HG03064 (cell line): Measurements from ENCODE around the gene CTSS.
A peak's percentile ranks its signal among the peaks of the same experiment; 100 is the strongest.
"Not testable (repeated sequence)": the region's sequence is repeated elsewhere in the genome, so short reads cannot be mapped to it uniquely, and the experiment has no call there.

ENCODE experiments used
- ATAC-seq: cut with Tn5 transposase; IDR thresholded peaks from one replicate; pipeline ENCODE4 v1.9.1; 2021; ENCODE audit warnings: low read depth; ENCODE audit not compliant: unreplicated experiment

Gene CTSS

DNA sequence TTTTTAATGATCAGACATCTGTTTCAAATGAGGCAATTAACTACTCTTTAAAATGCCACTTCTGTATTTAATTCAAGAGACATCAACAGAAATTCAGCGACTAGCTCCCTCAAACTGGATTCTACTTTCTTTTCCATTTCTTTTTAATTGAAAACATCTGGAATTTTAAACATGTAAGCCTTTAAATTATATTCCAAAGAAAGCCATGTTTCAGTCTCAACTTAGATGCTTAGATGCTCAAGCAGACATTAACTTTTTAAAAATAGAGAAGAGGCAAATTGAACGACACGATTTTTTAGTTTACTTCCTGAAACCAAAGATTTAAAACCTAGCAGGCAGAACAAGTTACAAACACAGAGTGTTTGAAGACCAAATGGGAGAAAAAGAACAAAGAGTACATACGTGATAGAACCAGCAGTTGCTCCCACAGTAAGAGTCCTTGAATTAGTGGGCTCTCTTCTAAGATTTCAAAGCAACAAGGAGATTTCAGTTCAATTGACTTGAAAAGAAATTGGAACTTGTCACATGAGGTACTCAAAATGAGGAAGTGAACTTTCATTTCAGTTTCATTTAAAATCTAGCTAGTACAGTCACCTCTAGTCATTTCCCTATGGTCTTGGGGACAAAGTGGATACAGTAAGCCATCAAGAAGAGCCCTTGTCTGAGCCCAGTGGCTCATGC, at the start of gene CTSS:
TSS of gene CTSS (minus strand) at position 483 of the 681 bp plus-strand sequence. CDS start 1,015 bp downstream, outside the sequence.
- ATAC-seq, result peak; percentile 70

DNA sequence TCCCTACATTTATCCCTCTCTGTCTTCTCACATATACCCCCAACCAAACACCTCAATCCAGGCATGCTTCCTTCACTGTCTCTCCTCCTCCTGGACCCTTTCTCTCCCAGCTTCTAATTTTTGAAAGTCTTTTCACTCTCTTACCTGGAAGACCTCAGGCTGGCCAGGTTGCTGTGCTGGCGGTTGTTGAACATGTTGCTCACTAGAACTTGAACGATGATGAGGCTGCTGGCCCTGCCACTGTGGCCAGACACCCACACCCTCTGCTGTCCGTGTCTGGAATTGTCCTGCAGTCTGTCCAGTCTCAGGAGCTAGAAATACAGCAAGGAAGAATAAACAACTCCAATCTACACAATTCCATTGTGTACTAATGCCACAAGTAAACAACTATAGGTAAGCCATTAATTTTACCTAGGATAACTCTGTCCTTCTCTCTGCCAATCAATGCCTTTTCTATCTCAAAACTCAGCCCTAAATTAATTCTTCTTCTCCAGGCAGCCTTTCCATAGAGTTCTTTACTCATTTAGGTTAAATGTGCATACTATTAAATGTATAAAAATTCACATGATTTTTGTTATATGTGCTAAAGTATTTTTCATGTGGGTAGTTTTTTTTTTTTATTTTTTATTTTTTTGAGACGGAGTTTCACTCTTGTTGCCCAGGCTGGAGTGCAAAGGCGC, 47.6 kb upstream of the CTSS start:
- ATAC-seq, result no peak

DNA sequence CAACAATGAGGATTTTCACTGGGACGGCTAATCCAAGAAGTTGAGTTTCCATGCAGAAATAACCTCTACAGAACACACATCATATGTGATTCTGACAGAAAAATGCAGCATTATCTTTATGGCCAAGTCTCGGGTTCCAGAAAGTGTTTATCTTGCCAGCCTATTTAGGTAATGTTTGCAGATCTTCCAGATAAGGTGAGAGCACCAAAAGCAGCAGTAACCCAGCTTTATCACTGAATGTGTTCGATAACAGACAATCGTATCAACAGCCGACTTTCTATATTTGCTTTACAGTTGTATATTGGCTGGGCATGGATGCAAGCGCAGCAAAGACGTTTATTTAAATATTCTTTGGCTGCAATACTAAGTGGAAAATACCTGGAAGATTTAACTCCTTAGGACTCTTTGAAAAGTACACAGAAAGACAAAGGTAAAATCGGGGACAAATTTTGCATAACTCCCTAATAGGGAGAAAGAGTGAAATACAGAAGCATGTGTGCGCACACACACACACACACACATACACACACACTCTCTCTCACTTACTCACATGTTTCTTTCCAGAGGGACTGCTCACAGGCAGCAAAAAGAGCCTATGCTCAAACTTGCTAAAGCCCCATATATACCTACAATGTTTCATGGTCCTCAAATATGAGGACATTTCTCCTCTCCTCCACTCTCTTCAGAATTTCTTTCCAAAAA, 45.5 kb upstream of the CTSS start:
- no peak for ATAC-seq

DNA sequence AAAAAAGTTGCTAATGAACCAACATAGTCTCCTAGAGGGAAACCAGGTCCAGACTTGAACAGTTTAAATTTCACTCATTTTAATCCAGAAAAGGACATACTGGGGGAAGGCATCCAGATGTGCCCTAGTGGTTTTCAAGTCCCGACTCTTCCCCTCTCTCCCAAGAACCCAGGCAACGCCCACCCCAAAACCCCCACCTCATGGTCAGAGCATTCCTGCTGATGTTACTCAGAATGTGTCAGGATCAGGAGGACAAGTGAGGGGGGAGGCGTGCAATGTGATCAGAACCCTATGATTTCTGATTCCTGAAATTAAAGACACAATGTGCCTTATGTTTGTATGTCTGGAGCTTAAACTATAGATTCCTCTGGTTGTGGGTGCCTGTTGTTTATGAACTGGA, 44.1 kb upstream of the CTSS start:
- no peak for ATAC-seq

DNA sequence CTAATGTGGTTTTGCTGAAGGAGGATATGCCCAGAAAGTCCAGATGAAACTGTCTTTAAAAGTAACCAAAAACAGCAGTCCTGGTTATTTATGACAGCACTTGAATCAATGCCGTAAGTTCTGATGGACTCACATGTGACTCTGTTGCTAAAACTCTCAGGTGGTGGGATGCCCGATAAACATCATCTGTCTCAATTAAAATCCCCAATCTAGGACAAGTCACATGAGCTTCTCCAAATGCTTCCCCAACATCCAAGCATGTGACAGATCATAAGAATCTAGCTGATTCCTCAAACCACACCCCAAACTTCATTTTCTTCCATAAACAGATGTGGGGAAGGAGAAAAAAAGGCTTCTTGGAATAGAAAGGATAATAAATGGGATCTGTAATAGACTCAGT, 43.3 kb upstream of the CTSS start:
- no peak for ATAC-seq

DNA sequence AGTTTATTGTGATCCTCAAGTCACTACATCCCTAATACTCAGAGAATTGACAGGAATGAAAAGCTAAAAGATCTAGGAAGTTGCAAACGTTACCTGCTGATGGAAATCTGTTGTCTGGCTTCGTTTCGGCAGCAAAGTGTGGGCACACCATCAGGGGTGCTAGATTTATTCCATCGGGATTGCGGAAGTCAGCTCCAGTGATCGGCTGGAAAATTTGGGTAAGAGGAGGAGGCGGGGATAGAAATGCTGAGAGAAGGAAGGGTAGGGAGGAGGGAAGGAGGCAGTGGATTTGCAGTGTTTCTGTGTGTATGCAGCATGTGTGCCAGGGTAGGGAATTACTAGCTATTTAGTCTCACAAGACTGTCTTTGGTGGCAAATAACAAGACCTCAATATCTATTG, 42.5 kb upstream of the CTSS start, which contains the start of gene CTSK:
TSS of gene CTSK (minus strand) at position 140 of the 400 bp plus-strand sequence. CDS start 1,455 bp downstream, outside the sequence.
- no peak for ATAC-seq

DNA sequence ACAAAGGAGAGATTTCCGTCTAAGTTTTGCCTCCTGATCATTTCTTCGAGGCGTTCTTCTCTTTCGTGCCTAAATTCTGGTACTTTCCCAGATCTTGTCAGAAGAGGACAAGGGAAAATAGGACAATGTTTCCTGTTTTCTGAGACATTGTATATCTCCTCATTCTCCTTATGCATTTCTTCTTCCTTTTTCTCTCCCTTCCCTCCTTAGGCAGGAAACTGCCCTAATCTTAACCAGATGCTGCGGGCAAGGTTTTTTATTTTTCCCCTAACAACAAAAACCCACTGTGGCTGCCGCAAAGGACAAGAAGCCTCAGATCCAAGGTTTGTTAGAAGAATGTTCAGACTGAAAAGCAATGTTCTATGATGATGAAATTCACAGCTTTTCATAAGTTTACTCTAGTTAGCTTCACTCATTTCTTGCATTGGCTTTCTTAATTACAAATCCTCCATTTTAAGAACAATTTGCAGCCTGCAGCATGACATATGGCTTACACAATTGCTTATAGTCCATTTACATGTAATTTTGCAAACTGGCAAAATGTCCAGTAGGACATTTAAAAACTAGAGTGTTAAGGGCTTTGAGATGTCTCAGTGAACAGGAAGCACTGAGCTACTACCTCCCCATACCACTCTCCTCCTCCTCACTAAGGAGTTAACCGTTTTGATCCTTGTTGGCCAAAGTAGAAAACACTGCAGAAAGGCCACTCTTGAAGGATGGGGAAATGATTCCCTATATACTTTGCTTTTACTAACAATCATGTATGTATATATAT, 41.9 kb upstream of the CTSS start:
- ATAC-seq, result no peak

DNA sequence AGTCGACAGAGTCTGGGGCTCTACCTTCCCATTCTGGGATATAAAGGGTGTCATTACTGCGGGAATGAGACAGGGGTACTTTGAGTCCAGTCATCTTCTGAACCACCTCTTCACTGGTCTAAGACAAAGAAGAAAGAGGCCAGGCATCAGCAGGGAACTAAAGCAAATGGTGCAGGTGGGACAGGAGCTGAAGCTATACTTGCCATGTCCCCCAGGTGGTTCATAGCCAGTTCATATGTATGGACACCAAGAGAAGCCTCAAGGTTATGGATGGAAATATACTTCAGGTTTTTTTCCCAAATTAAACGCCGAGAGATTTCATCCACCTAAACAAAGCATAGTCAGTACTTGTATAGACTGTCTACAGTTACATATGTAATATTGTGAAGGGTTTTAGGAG, 40.3 kb upstream of the CTSS start:
- ATAC-seq, result no peak

DNA sequence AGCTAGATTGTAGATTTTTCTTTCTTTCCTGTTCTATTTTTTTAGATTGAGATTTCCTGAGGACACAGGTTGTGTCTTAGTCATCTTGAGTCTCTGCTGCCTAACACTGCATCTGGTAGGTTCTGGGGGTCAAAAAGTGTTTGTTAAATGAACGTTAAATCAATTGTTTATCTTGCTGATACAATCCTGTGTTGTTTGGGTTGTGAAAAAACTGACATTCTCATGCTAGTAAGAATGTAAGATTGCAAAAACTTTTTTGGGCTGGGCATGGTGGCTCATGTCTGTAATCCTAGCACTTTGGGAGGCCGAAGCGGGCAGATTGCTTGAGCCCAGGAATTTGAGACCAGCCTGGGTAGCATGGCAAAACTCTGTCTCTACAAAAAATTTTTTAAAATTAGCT, 39.1 kb upstream of the CTSS start:
- no peak for ATAC-seq

DNA sequence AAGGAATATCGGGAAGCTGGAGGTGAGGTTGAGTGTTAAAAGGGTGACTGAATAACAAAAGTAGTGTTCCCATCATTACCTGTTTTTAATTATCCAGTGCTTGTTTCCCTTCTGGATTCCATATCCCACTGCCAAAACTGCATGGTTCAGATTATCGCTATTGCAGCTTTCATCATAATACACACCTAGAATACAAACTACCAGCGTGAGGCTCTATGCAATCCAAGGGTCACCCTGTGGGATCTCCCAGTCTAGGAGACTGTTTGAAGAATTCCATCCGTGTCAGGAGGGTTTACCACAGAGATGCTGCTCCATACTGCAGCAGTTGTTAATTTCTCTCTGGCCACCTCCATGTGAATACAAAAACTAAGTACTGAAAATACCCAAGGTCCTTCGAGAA, 33.5 kb upstream of the CTSS start:
- ATAC-seq, result no peak

DNA sequence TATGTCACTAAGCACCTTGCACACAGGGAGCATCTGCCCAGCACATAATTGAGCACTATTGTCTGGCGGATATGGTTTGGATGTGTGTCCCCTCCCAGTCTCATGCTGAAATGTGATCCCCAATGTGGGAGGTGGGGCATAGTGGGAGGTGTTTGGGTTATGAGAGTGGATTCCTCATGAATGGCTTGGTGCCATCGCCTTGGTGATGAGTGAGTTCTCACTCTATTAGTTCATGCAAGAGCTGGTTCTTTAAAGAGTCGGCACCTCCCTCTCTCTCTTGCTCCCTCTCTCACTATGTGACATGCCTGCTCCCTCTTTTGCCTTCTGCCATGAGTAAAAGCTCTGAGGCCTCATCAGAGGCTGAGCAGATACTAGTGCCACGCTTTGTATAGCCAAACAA, 32.9 kb upstream of the CTSS start:
- no peak for ATAC-seq

DNA sequence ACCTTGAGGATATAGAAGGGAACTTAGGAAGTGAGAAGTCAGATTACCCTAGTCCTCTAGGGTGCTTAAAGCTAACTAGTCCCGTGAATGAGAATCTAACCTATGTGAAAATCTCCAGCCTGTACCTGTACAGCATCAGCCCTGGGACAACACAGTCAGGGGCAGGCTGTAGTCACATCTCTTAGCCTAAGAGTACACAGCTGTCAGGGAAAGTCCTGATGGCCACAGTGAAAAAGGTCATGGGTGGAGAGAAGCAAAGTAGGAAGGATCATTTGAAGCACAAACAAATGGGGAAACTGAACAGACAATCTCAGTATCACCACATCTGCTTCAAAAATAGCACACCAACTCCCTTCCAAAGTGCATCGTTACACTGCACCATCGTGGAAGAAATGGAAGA, 30.8 kb upstream of the CTSS start:
- no peak for ATAC-seq

DNA sequence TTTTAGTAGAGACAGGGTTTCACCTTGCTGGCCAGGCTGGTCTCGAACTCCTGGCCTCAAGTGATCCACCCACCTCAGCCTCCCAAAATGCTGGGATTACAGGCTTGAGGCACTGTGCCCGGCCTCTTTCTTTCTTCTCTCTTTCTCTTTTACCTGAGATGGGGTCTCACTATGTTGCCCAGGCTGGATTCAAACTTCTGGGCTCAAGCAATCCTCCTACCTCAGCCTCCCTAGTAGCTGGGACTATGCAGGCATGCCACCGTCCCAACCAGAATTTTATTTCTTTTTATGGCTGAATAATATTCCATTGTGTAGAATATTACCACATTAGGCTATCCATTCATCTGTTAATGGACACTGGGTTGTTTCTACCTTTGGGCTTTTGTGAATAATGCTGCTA, 28.2 kb upstream of the CTSS start:
- ATAC-seq, result not testable (repeated sequence)

DNA sequence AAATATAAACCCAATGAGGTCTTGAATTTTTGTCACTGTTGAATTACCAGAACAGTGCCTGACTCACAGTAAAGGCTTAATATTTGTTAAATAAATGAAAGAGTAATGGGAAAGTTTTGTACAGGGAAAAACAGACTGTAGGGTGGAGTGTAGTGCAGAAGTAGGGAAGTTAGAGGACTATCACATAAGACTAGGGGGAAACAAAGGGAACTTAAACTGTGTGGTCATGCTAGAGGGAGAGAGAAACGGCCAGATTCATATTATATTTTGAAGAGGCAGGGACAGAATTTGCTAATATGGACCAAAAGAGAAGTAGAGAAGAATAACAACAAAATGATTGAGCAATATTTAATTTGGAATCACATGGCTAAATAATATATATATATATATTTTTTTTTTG, 27.6 kb upstream of the CTSS start:
- ATAC-seq, result no peak

DNA sequence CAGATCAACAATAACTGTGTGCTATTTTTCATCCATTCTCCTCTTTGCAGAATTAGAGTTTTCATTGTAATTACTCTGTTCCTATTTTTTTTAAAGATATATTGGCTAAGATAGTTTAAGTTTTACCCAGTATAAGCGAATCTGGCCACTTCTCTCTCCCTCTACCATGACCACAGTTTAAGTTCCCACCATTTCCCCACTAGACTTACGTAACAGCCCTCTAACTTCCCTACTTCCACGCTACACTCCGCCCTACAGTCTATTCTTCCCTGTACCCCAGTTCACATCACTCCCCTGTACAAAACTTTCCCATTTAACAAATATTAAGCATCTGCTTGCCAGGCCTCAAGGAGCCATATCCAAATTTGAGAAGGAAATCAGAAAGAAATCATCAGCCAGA, 26.0 kb upstream of the CTSS start:
- no peak for ATAC-seq

DNA sequence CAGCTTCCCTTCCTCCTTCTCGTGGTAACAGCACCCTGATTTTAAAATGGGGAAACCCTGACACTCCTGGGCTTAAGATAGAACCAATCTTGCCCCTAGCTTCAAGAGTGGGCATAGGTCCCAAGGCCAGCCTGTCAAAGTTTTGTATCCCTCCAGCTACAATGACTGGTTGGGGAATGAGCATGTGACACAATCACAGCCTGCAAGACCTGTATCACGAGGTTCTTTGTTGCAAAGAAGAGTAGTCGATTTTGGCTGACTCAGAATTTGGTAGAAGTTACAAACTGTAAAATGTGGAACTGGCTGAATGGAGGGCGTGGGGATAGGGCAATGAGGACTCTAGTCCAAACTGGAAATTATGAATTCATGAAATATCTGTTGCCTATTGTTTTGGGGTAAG, 23.8 kb upstream of the CTSS start:
- ATAC-seq, result no peak

DNA sequence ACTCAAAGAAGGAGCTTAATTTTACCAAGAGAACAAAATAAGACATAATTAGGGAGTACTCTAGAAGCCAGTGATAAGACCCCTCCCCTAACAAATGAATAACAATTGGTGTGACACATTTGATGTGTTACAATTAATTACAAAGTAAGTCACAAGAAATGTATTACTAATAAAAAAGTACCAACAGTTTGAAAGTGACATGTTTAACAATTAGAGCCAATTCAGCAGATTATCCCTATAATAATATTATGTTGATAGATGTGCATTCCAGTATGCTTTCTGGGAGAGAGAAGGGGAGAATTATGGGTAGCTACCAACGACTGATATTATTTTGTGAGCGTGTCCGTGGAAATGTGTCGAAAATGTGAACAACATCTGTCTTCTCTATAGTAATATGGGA, 23.4 kb upstream of the CTSS start:
- no peak for ATAC-seq

DNA sequence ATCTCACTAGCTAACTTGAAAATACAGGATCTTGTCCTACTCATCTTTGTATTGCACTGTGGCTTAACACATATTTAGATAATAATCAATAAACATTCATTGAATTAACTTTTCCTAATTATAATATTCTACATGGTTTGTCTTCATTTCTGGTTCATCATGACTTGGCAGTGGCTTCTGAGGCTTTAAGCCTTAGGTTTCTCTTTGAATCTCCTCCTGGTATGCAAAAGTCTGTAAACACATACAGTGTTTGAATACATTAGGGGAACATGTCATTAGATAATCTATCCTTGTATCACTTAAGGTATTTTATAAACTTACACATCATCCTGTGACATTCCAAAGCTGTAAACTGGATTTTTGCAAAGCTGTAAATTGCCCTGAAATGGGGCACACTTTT, 21.9 kb upstream of the CTSS start:
- ATAC-seq, result no peak

DNA sequence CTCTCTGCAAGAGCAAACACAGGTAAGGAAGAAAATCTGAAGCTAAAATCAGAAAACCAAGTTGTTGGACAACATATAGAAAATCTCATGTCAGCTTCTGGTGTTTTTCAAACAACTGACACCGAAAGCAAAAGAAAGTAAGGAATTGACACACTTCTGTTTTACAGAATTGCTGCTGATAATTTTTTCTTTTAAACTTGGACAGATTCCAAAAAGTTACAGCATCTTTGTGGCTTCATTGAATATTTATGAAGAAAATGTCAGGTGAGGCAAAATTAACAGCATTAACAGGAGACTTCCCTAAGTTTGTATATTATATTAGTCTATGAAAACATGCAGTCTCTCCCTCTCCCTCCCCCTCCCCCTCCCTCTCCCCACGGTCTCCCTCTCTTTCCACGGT, 14.9 kb upstream of the CTSS start:
- no peak for ATAC-seq

DNA sequence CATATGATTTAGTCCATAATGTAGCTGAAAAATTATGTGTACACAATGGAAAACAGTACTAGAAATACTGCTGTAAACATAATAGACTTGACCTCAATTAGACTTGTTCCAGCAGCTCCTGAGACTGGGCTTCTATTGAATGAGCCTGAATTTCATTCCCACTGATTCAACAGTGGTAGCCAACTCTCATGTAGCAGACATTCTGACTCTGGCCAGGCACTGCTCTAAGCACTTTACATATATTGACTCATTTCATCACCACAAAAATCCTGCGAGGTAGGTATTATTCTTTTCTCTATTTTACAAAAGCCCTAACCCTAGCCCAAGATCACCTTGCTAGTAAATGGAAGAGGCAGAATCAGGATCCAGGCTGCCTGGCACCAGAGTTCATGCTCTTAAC, 12.8 kb upstream of the CTSS start:
- no peak for ATAC-seq

DNA sequence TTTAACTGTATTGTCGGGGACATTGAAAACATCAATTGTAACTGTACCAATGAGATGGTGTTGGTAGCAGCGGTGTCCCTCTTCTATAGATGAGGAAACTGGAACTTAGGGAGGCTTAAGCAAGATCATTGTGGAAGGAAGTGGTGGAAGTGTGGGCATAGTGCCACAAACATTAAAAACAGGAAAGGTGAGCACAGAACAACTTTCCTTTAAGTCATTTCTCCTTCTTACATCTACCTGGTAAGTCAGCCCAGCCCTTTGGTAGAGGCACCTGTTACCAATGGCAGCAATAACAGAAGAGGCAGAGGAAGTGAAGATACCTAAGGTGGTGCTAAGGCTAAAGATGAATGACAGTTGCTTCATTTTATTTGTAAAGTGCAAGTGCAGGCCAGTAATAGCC, 12.0 kb upstream of the CTSS start:
- no peak for ATAC-seq
